SJSA1 (cell line): ENCODE measurements around the gene PLS1. TPM values are rescaled to one million over a fixed set of nuclear protein-coding genes. Genes with fewer than 3 reads are reported as not detected.
"Not testable (repeated sequence)": the region's sequence is repeated elsewhere in the genome, so short reads cannot be mapped to it uniquely, and the experiment has no call there.

Experiments
- DNase-seq, 2 experiments: peaks; one replicate each; pipeline ENCODE4 v3.0.0-alpha.2; 2015 to 2020; ENCODE audit warnings: low spot score in 2 of 2, low read depth in 1 of 2
- H3K27ac ChIP-seq: fragments of 250-450 bp; sonication (Bioruptor Pico); 2 replicates; pipeline ENCODE4 v1.5.1; 2020; ENCODE audit warnings: mild to moderate bottlenecking, moderate library complexity
- H3K27me3 ChIP-seq: fragments of 250-450 bp; sonication (Bioruptor Pico); replicated peaks from 2 replicates; pipeline ENCODE4 v1.5.1; 2020; ENCODE audit warnings: mild to moderate bottlenecking, moderate library complexity
- H3K36me3 ChIP-seq: fragments of 250-450 bp; sonication (Bioruptor Pico); 2 replicates; pipeline ENCODE4 v1.5.1; 2020; ENCODE audit warnings: mild to moderate bottlenecking
- H3K4me1 ChIP-seq: fragments of 250-450 bp; sonication (Bioruptor Pico); replicated peaks from 2 replicates; pipeline ENCODE4 v1.6.1; 2021; ENCODE audit warnings: mild to moderate bottlenecking
- H3K4me3 ChIP-seq: fragments of 250-450 bp; sonication (Bioruptor Pico); 2 replicates; pipeline ENCODE4 v1.5.1; 2020; ENCODE audit warnings: mild to moderate bottlenecking
- H3K9me3 ChIP-seq: fragments of 250-450 bp; sonication (Bioruptor Pico); replicated peaks from 2 replicates; pipeline ENCODE4 v1.5.1; 2020; ENCODE audit warnings: mild to moderate bottlenecking
- total RNA-seq: library from RNA; depleted of rRNA; stranded (reverse); fragments of >200 nt; shearing (Covaris generic); gene quantifications from 2 replicates; pipeline ENCODE4 v1.2.3, GENCODE V29; 2014

Gene PLS1
- total RNA-seq, 1 experiment from 2014 or later: 5.2 TPM

- Histone ChIP-seq H3K4me3 (no peak overlapping the region), H3K9me3 (no peaks in the 10 kb centered on the region), H3K27ac (no peak overlapping the region), H3K4me1 (no peaks in the 10 kb centered on the region), H3K36me3 (no peaks in the 10 kb centered on the region), H3K27me3 (no peaks in the 10 kb centered on the region)
- DNase-seq: no peak
Measured at GRCh38 chr3:142706321-142707127, 110.3 kb downstream of the PLS1 start.

GRCh38 chr3:142709207-142709606, 113.0 kb downstream of the PLS1 start:
- Histone ChIP-seq H3K27me3 (no peaks in the 10 kb centered on the region), H3K36me3 (no peaks in the 10 kb centered on the region), H3K4me1 (no peaks in the 10 kb centered on the region), H3K4me3 (no peak overlapping the region), H3K27ac (no peak overlapping the region), H3K9me3 (no peaks in the 10 kb centered on the region)
- DNase-seq: no peak

- not testable (repeated sequence) for H3K27me3 ChIP-seq, H3K4me1 ChIP-seq, H3K9me3 ChIP-seq, H3K27ac ChIP-seq, DNase-seq, H3K36me3 ChIP-seq, H3K4me3 ChIP-seq
Measured at GRCh38 chr3:142714882-142715281, 118.7 kb downstream of the PLS1 start.

- Histone ChIP-seq H3K27ac (no peak overlapping the region), H3K4me3 (no peak overlapping the region), H3K9me3 (no peaks in the 10 kb centered on the region), H3K4me1 (no peaks in the 10 kb centered on the region), H3K36me3 (no peaks in the 10 kb centered on the region), H3K27me3 (no peaks in the 10 kb centered on the region)
- no peak for DNase-seq
Measured at GRCh38 chr3:142716102-142716501, 119.9 kb downstream of the PLS1 start.

GRCh38 chr3:142723665-142723967, 127.4 kb downstream of the PLS1 start:
- H3K27ac ChIP-seq: no peak overlapping the region
- H3K4me1 ChIP-seq: no peaks in the 10 kb centered on the region; the same call in 1 of the 2 replicates
- H3K9me3 ChIP-seq: no peaks in the 10 kb centered on the region; the same call in 1 of the 2 replicates
- peak overlapping the region; percentile 98 for H3K4me3 ChIP-seq
- H3K27me3 ChIP-seq: no peaks in the 10 kb centered on the region
- H3K36me3 ChIP-seq: peaks cover 3% of the 10 kb centered on the region; the same call in 1 of the 2 replicates
- DNase-seq: no peak

- H3K36me3 ChIP-seq: peaks cover 3% of the 10 kb centered on the region; the same call in 1 of the 2 replicates
- H3K27ac ChIP-seq: peak within 1 kb of the TSS; percentile 93
- no peaks in the 10 kb centered on the region; the same call in 1 of the 2 replicates for H3K4me1 ChIP-seq
- H3K9me3 ChIP-seq: no peaks in the 10 kb centered on the region; the same call in 1 of the 2 replicates
- DNase-seq: peak; percentile 71 to 77
- H3K4me3 ChIP-seq: peak within 1 kb of the TSS; percentile 98
- H3K27me3 ChIP-seq: no peaks in the 10 kb centered on the region
Measured at GRCh38 chr3:142723968-142724681, 127.9 kb downstream of the PLS1 start, which contains the start of gene TRPC1. Gene TRPC1 (plus strand): TSS chr3:142724034. CDS start chr3:142724560, 526 bp downstream.

GRCh38 chr3:142724682-142725356, 128.6 kb downstream of the PLS1 start:
- H3K36me3 ChIP-seq: peaks cover 3% of the 10 kb centered on the region; the same call in 1 of the 2 replicates
- DNase-seq: peak; percentile 46 to 59
- peak overlapping the region; percentile 93 for H3K27ac ChIP-seq
- peak overlapping the region; percentile 98 for H3K4me3 ChIP-seq
- no peaks in the 10 kb centered on the region; the same call in 1 of the 2 replicates for H3K4me1 ChIP-seq
- H3K9me3 ChIP-seq: no peaks in the 10 kb centered on the region; the same call in 1 of the 2 replicates
- no peaks in the 10 kb centered on the region for H3K27me3 ChIP-seq

- no peaks in the 10 kb centered on the region; the same call in 1 of the 2 replicates for H3K4me1 ChIP-seq
- H3K9me3 ChIP-seq: no peaks in the 10 kb centered on the region; the same call in 1 of the 2 replicates
- H3K27me3 ChIP-seq: no peaks in the 10 kb centered on the region
- H3K27ac ChIP-seq: no peak overlapping the region
- H3K36me3 ChIP-seq: peaks cover 3% of the 10 kb centered on the region; the same call in 1 of the 2 replicates
- peak overlapping the region; percentile 98 for H3K4me3 ChIP-seq
- no peak for DNase-seq
Measured at GRCh38 chr3:142725357-142725739, 129.2 kb downstream of the PLS1 start.

GRCh38 chr3:142726017-142726416, 129.8 kb downstream of the PLS1 start:
- no peaks in the 10 kb centered on the region for H3K27me3 ChIP-seq
- no peak overlapping the region for H3K27ac ChIP-seq
- H3K9me3 ChIP-seq: no peaks in the 10 kb centered on the region; the same call in 1 of the 2 replicates
- H3K4me1 ChIP-seq: no peaks in the 10 kb centered on the region; the same call in 1 of the 2 replicates
- no peak overlapping the region for H3K4me3 ChIP-seq
- peaks cover 3% of the 10 kb centered on the region; the same call in 1 of the 2 replicates for H3K36me3 ChIP-seq
- DNase-seq: no peak

GRCh38 chr3:142732066-142732465, 135.9 kb downstream of the PLS1 start:
- H3K27me3 ChIP-seq: no peaks in the 10 kb centered on the region
- no peaks in the 10 kb centered on the region for H3K36me3 ChIP-seq
- no peak overlapping the region for H3K27ac ChIP-seq
- no peaks in the 10 kb centered on the region for H3K4me1 ChIP-seq
- H3K4me3 ChIP-seq: no peak overlapping the region
- H3K9me3 ChIP-seq: no peaks in the 10 kb centered on the region
- DNase-seq: no peak

GRCh38 chr3:142734834-142735233, 138.6 kb downstream of the PLS1 start:
- no peak for DNase-seq
- H3K27me3 ChIP-seq: no peaks in the 10 kb centered on the region
- no peak overlapping the region for H3K4me3 ChIP-seq

GRCh38 chr3:142735462-142735861, 139.3 kb downstream of the PLS1 start:
- Histone ChIP-seq H3K4me3 (no peak overlapping the region), H3K27me3 (no peaks in the 10 kb centered on the region), H3K9me3 (no peaks in the 10 kb centered on the region), H3K27ac (no peak overlapping the region), H3K36me3 (no peaks in the 10 kb centered on the region), H3K4me1 (no peaks in the 10 kb centered on the region)
- no peak for DNase-seq

More at GRCh38 chr3:142734834-142735233, 138.6 kb downstream of the PLS1 start:
- no peaks in the 10 kb centered on the region for H3K4me1 ChIP-seq
- H3K9me3 ChIP-seq: no peaks in the 10 kb centered on the region
- no peaks in the 10 kb centered on the region for H3K36me3 ChIP-seq
- no peak overlapping the region for H3K27ac ChIP-seq

- no peaks in the 10 kb centered on the region for H3K4me1 ChIP-seq
- H3K27ac ChIP-seq: no peak overlapping the region
- H3K27me3 ChIP-seq: no peaks in the 10 kb centered on the region
- H3K9me3 ChIP-seq: no peaks in the 10 kb centered on the region
- no peaks in the 10 kb centered on the region for H3K36me3 ChIP-seq
- DNase-seq: no peak
- H3K4me3 ChIP-seq: no peak overlapping the region
Measured at GRCh38 chr3:142738396-142738795, 142.2 kb downstream of the PLS1 start.
